Pons (tissue), 1 donor: ENCODE measurements around the gene CDPF1.

ENCODE experiments used
- DNase-seq: peaks from one replicate; pipeline ENCODE4 v3.0.0-alpha.2; 2016; ENCODE audit warnings: low spot score

Gene CDPF1, protein sequence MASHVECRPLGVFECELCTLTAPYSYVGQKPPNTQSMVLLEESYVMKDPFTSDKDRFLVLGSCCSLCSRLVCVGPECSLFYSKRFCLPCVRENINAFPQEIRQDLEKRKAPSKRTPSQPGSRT

DNA sequence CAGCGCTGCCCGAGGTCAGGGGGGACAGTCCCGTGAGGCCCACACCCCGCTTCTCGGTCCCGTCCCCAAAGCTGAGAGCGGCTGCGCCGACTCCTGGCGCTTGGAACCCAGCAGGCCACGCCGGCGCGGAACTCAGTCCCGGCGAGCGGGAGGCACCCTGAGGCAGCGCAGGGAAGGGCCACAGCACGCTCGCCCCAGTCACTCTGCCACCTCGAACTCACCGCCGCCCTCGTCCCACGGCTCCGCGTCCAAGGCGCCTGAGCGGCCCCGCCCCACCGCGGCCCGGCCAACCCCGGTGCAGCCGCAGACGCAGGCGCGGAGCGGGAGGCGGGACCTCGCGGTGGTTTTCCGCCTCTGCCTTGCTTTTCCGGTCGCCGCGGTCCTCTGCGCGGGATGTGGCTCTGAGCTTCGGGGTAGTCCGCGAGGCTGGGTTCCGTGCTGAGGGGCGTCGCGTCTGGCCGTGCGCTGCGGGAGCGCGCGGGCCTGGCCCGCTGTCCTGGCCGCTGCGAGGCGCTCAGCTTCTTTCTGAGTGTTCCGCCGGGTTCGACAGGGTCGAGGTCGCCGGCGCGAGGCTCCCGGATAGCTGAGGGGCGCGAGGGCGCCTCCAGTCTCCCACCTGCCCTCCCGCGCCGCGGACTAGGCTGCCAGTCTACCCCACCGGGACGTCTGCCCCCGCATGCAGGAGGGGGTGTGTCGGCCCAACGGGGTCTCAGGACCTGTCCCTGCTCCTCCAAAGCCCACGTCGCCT, at the start of gene CDPF1:
Gene CDPF1 (minus strand): TSS at position 259 of the 748 bp plus-strand sequence. CDS start 2,009 bp downstream, outside the sequence.
- peak; percentile 79 for DNase-seq

DNA sequence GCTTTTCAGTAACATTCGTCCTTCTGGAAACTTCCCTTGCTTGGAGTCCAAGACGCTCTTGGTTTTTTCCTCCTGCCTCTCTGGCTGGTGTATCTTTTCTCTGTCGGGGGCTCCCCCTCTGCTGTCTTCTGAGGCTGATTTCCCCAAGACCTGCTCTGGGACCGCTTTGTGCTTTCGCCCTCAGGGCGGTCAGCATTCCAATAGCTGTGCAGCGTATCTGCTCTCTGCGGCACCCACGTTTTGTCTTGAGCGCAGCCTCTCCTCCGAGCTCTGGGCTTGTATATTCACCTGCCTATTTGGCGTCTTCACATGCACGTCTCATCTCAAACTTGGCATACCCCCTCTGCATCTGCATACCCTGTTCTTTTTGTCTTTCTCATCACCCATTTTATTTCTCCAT, 49.0 kb upstream of the CDPF1 start:
- no peak for DNase-seq

DNA sequence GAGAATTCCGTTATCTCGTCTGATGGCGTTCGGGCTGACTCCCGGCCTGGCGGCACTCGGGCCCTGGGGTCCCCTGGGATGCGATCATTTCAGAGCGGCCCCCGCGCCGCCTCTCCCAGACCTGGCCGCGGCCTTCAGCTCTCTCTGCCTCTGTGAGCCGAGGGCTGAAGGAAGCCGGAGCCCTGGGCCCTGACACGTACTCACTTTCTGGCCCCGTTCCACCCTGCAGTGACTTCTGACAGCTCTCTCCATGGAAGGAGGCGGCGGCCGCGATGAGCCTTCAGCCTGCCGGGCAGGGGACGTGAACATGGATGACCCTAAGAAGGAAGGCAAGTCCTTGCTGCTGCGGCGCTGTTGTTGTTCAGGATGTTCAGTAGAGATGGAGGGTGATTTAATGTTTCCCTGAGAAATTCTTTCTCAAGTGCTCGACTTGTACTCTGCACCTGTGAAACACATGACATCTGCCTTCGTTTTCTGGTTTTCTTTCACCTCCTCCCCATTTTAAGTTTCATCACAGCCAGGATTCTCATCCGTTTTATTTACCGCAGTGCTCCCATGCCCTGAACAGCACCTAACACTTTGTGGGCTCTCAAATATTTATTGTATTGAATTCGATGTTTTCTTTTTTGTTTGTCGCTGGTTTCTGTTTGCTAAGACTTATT, 47.2 kb upstream of the CDPF1 start:
- DNase-seq, result no peak

DNA sequence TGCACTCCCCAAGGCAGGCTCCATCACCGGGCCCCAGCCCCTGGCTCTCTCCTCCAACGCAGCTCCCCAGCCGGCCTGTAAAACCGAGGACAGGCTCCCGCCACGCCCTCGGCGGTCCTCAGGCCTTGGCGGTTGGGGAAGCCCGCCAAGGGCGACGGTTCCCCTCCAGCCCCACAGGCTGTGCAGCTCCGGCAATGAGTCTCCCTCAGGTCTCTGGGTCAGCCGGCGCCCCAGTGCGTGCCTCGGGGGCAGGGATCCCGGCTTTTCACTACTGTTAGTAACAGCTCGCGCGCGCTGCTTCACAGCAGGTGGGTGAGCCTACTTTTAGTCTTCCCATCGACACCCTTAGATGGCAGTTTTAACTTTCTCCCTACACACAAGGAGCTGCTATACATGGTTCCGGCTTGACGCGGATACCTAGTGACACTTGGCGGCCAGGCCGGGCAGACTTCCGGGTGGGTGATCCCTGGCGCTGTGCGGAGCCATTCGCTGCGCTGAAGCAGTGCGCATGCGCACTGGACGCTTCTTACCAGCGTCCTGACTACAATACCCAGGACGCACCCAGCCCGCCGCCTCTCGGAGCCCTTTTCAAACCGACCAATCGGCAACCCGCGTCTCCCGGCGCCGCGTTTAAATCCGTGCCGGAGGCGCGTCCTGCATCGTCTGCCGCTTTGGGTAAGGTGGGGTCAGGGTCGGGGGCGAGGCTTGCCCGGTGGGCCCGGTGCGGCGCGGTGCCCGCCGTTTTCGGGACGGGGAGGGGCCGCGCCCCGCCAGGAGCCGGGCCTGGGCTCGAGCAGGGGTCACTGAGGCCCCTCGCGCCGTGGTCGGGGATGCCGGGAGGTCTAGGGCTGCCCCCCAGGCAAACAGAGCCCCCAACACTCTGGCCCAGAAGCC, 46.4 kb upstream of the CDPF1 start, which contains the start of gene GTSE1:
Gene GTSE1 (plus strand): TSS at position 614 of the 894 bp plus-strand sequence. CDS start 531 bp downstream, outside the sequence.
- DNase-seq, result peak; percentile 97

DNA sequence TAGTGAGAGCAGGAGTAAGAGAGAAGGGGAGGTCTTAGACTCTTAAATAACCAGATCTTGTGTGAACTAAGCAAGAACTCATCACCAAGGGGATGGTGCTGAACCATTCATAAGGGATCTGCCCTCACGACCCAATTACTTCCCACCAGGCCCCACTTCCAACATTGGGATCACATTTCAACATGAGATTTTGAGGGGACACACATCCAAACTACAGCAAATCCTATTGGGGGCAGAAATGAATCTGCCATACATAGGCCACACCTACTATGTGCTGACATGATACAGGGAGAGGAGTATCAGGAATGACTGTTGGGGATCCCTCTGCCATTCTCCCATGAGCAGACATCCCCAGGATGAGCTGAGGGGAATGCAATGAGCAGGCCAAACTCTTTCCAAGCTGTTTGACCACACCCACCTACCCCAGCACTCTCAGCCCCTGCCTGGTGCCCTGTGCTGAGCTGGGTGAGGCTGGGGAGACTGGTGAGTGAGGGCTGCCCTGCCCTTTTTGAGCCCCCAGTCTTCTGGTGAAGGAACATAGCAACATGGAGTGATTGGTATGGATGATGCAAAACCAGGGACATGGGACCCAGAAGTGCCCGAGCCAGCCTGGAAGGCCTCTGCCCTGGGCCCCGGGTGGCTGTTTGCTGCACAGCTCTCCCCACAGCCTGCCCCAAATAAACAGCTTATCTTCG, 45.3 kb upstream of the CDPF1 start:
- DNase-seq, result no peak

DNA sequence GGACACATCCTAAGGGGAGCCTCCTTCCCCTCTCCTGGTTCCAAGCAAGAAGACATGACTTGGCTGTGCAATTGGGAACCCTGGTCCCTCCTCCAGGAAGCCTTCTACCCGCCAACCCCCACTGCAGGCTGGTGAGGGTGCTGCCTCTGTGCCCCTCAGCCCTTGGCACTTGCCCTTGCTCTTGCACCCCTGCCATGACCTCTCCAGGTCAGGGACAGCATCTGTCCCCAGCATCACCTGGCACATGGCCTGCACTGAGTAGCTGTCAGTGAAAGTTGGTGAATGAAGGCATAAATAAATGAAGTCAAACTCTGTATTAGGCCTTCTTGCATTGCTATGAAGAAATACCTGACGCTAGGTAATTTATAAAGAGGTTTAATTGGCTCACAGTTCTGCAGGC, 44.7 kb upstream of the CDPF1 start:
- DNase-seq, result no peak

DNA sequence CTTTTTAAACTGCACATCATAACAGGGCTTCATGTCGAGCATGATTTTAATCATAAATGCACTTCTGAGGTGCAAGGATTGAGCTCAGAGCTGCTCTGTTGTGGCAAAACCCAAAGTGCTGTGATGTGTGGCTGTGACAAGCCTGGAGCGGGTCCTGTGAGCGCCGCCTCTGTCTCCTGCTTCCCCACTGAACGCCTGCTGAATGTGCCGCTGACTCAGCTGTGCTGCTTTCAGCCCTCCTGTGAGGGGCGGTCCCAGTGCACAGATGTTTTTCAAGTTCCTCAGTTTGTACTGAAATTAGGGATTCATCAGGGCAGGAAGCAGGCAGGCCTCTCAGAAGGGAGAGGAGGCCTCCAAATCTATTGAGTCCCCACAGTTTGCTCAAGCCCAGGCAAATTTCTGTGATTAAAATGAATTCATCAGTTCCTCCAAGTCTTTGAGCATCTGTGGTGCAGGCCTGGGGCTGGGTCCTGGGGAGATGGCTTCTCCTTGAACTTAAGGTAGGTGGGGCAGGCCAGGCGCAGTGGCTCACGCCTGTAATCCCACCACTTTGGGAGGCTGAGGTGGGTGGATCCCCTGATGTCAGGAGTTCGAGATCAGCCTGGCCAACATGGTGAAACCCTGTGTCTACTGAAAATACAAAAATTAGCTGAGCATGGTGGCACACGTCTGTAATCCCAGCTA, 43.6 kb upstream of the CDPF1 start:
- DNase-seq, result peak; percentile 49

DNA sequence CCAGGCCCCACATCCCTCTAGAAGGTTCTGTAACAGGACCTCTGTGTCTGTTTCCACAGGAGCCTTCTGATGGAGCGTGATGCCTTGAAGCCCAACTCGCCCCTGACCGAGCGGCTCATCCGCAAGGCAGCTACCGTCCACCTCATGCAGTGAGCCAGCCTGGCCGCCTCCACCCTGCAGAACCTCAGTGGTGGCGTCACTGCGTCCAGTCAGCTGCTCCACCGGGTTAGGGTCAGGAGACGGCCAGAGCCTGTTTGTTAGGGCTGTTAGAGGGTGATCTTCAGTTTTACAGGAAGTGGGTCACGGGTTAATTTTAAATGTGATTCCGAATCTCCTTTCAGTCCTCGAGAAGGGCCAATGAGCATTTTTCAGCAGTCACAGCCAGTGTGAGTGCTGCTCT, 42.6 kb upstream of the CDPF1 start:
- DNase-seq, result no peak

DNA sequence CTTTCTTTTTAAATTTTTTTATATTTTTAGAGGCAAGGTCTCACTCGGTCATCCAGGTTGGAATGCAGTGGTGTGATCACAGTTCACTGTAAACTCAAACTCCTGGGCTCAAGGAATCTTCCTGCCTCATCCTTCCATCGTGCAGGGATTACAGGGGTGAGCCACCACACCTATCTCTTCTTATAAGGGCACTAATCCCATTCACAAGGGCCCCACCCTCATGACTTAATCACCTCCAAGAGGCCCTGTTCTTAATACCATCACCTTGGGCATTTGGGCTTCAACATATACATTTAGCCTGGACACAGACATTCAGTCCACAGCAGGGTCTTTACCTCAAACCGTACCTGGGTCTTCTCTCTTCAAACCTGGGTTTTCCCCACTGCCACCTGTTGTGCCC, 42.1 kb upstream of the CDPF1 start:
- no peak for DNase-seq

DNA sequence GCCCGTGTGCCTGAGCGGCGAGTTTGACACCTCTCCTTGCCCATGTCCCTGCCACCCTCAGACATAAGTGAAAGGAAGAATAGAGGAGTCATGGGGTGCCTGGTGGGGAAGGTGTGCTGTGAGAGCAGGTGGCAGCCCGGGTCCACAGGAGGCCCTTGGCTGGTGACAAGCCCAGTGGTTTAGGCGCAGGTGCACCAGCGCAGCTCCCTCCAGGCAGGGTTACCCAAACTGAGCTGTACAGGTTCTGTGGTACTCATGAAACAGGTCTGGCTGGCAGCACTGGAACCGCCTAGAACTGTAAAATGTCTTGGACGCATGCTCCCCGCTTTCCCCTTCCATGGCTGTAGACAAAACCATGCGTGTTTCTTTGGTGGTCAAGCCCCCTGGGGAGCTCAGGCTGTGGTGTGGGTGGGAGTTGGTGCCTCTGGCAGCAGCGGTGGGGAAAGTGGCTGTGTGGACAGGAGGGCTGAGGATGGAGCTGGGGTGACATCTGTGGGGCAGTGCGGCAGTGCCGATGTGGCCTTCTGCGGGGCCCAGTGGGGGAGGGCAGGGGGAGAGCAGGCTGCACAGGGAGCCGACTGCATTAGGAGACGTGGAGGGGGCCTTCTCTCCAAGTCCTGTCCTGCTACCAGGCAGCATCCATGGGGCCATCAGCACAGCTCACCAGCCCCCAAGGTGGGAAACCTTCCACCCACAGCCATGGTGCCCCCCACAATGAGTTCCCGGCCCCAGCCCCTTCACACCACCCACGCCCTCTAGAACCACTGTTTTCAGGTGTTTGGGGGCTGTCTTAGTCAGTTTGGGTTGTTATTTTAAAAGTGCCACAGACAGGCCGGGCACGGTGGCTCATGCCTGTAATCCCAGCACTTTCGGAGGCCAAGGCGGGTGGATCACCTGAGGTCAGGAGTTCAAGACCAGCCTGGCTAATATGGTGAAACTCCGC, 41.0 kb upstream of the CDPF1 start:
- no peak for DNase-seq

DNA sequence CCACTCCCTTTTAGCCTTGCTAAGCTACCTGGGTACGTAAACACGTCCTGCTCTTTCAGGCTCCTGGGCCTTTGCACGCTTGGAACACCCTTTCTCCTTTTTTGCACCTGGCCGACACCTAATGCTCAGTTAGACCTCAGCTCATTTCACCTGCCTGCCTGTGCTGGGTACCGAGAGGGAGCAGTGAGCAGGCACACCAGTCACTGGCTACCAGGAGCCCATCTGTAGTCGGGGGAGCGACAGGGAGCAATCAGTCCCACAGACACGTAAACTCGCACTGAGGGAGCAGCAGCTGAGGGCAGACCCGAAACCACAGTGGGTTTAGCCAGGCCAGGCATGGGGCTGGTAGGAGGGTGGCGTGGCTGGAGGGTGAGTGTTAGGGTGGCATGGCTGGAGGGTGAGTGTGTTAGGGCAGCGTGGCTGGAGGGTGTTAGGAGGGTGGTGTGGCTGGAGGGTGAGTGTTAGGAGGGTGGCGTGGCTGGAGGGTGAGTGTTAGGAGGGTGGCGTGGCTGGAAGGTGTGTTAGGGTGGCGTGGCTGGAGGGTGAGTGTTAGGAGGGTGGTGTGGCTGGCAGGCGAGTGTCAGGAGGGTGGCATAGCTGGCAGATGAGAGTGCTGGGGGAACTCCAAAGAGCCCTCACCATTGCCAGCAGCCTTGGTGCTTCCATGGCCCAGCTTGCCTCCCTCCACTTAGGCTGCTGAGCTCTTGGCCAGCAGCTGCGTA, 40.2 kb upstream of the CDPF1 start:
- no peak for DNase-seq

DNA sequence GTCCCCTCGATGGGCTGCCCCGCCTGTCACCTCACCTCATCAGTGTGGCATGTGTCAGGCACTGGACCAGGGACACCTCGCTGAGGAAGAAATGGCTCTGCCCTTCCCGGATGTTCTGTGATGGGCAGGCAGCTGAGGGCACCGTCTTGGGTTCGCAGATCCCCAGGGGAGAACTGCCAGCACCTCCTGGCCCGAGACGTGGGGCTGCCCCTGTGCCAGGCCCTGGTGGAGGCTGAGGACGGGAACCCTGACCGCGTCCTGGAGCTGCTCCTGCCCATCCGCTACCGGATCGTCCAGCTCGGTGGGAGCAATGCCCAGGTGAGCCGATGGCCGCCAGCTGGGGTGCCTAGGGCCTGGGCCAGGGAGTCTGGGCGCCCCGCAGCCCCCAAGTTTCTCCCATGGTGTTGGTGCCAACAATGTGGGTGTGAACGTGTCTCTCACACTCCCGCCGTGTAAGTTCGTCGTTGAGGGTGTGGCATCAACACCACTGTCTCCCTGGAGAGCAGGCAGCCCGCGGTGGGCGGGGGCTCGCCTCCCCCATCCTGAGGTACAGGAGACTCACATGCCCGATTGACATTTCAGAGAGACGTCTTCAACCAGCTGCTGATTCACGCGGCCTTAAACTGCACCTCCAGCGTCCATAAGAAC, 39.3 kb upstream of the CDPF1 start:
- DNase-seq, result no peak

DNA sequence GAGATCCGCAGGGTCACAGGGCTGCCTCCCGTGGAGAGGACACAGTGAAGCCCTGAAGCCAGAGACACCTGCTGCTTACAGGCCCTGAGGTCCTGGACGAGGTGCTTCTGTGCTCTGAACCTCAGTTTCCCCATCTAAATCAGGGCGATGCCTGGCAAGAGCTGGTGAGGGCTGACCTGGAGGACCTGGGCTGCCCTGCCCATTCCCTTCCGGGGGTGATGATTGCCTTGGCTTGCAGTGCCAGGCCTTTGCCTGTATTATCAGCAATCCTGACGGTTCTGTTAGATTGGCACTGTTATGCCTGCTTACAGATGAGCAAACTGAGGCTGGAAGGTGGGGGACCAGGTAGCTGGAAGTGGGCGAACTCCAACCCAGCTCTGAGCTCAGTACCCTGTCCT, 38.8 kb upstream of the CDPF1 start:
- no peak for DNase-seq

DNA sequence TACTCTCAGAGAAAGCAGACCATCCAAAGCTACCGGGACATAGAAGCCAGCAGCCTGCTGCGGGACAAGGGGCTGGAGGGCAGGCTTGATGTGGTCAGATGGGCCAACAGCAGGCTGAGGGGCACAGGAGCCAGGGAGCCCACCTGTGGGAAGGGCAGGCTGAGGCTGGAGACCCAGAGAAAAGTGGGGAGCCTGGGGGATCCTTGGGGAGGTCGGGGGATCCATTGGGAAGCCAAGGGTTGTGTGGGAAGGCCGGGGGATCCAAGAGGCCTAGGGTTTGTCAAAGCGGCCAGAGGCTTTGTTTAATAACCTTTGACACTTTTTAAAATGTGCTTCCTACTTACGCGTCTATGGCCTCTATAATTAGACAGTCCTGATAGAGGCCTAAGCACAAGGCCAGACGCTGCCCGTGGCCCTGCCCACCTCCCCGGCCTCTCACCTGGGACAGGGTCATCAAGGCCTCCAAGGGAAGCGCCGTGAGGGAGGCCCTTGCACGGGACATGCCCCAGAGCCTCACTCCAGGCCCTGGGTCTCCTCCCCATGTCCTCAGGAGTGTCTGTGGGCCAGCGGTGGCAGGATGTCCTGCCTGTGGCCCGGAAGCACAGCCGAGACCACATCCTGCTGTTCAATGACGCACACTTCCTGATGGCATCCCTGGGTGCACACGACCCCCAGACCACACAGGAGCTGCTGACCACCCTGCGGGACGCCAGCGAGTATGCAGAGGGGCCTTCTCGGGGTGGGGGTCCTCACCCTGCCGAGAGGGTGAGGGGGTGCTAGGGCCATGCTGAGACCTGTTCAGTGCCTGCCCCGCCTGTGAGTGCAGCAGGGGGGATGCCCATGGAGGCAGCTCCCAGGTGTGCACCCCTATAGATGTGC, 38.0 kb upstream of the CDPF1 start:
- no peak for DNase-seq

DNA sequence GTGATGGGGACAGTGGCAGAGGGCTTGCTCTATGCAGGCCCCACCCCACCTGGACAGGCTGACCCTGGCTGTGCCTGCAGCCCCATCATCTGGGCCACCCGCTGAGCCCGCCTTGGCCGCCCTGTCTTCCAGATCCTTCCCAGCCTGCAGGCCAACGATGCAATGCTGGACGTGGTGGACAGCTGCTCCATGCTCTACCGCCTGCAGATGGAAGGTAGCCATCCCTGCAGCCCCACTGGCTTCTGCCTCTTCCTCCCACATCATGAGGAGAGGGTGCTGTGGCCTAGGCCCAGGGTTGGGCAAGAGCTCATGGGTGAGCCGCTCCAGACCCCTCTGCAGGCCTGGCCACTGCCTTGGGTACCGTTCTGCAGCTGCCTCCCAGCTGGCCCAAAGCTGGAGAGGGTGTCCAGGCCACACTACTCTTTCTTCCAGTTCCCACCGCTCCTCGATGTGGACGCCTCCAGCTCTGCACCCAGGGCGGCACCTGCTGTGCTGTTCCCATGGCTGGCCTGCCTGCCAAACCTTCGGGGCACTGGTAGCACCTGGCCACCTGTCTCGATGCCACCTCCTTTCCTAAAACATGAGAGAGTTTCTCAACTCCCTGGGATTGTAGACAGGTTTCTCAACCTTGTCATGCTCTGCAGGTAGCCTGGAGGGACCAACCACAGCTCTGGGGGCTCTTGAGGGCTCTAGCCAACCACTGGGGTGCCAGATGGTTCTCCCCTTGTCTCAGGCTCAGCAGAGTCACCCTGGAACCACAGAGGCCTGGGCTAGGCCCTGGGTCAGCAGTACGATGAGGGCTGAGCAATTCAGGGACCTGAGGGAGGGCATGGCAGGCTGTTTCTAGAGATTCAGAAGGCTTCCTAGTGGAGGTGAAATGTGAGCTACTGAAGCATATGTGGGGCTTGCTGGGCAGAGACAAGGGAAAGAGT, 37.1 kb upstream of the CDPF1 start:
- DNase-seq, result no peak

DNA sequence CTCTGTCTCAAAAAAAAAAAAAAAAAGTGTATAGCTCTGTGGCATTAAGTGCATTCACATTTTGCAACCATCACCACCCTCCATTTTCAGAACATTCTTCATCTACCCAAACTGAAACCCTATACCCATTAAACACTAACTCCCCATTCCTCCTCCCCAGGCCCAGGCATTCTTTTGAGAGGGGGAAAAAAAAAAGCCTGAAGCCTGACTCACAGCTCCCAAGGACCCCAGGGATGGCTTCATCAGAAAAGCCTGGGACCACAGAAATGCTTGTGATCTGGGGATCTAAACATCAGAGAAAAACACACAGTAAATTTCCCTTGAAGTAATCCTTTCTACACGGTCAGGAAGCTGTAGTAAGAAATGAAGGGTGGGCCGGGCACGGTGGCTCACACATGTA, 35.9 kb upstream of the CDPF1 start:
- DNase-seq, result no peak
